Smooth muscle cell (in vitro differentiated cells): ENCODE results near the gene PCSK9. TPM values are rescaled to one million over a fixed set of nuclear protein-coding genes. Genes with fewer than 3 reads are reported as not detected.

ENCODE experiments used
- DNase-seq: peaks from one replicate; lab custom pipeline; 2025; ENCODE audit not compliant: unreplicated experiment; lab: John Stamatoyannopoulos, UW
- H2AFZ ChIP-seq: fragments of 200-600 bp; sonication (generic); 2 replicates; pipeline ENCODE4 v1.6.0; 2016; ENCODE audit warnings: antibody characterized with exemption, low read depth, mild to moderate bottlenecking
- H3F3A ChIP-seq: fragments of 200-600 bp; sonication (generic); 2 replicates; pipeline ENCODE4 v1.6.0; 2017; ENCODE audit warnings: antibody characterized with exemption, low read depth
- H3K27ac ChIP-seq: fragments of 200-600 bp; sonication (generic); 2 replicates; pipeline ENCODE4 v1.5.1; 2016; ENCODE audit warnings: low read depth, mild to moderate bottlenecking
- H3K27me3 ChIP-seq: fragments of 200-600 bp; sonication (generic); 2 replicates; pipeline ENCODE4 v1.6.1; 2016; ENCODE audit warnings: low read depth, mild to moderate bottlenecking
- H3K36me3 ChIP-seq: fragments of 200-600 bp; sonication (generic); 2 replicates; pipeline ENCODE4 v1.5.1; 2016; ENCODE audit warnings: low read depth
- H3K4me1 ChIP-seq: fragments of 200-600 bp; sonication (generic); 2 replicates; pipeline ENCODE4 v1.5.1; 2016; ENCODE audit warnings: low read depth
- H3K4me2 ChIP-seq: fragments of 200-600 bp; sonication (generic); 2 replicates; pipeline ENCODE4 v1.6.0; 2016; ENCODE audit warnings: mild to moderate bottlenecking
- H3K4me3 ChIP-seq: fragments of 200-600 bp; sonication (generic); 2 replicates; pipeline ENCODE4 v1.5.1; 2016; ENCODE audit warnings: mild to moderate bottlenecking
- H3K79me2 ChIP-seq: fragments of 200-600 bp; sonication (generic); 2 replicates; pipeline ENCODE4 v1.6.0; 2016; ENCODE audit warnings: low read depth, mild to moderate bottlenecking
- H3K9ac ChIP-seq: fragments of 200-600 bp; sonication (generic); 2 replicates; pipeline ENCODE4 v1.6.0; 2016; ENCODE audit warnings: low read depth
- H3K9me3 ChIP-seq: fragments of 200-600 bp; sonication (generic); replicated peaks from 2 replicates; pipeline ENCODE4 v1.5.1; 2016; ENCODE audit warnings: low read depth
- H4K20me1 ChIP-seq: fragments of 200-600 bp; sonication (generic); 2 replicates; pipeline ENCODE4 v1.6.0; 2016; ENCODE audit warnings: low read depth
- CTCF ChIP-seq: fragments of 200-600 bp; sonication (generic); IDR thresholded peaks from 2 replicates; pipeline ENCODE4 v1.5.1; 2017; ENCODE audit warnings: borderline replicate concordance, mild to moderate bottlenecking, antibody characterized with exemption; ENCODE audit not compliant: insufficient read depth, poor library complexity, severe bottlenecking
- WGBS: methylation state at CpG from one replicate; pipeline ENCODE4 v1.1.7; 2016; ENCODE audit warnings: low lambda C conversion rate; 5-methylcytosine and 5-hydroxymethylcytosine counted together
- polyA plus RNA-seq: library from polyadenylated mRNA; unstranded; fragments of >200 nt; fragmentation: Nextera tagmentation; extraction: Ambion mirVana; gene quantifications from 2 replicates; pipeline ENCODE4 v1.2.1, GENCODE V29; 2016
- total RNA-seq: library from RNA; depleted of rRNA; stranded (reverse); fragments of >200 nt; gene quantifications from 2 replicates; pipeline ENCODE4 v1.2.3, GENCODE V29; 2014

Gene PCSK9
- total and polyA plus RNA-seq, 2 experiments from 2014 or later: 0.18 to 0.70 TPM

- no peak for TF ChIP-seq CTCF
- Histone ChIP-seq H3K4me2 (no peak overlapping the region), H2AFZ (no peak overlapping the region), H3K36me3 (no peaks in the 10 kb centered on the region), H3K4me3 (no peak overlapping the region), H3F3A (no peaks in the 10 kb centered on the region), H3K27ac (no peak overlapping the region), H3K4me1 (no peaks in the 10 kb centered on the region), H3K9me3 (no peaks in the 10 kb centered on the region), H3K9ac (no peak overlapping the region), H4K20me1 (no peaks in the 10 kb centered on the region), H3K27me3 (peaks cover 2% of the 10 kb centered on the region), H3K79me2 (no peaks in the 10 kb centered on the region)
- DNase-seq: no peak
- 84% methylated on average over 9 of the region's 9 CpGs for WGBS
Measured at GRCh38 chr1:55010194-55010886, 29.0 kb upstream of the PCSK9 start.

GRCh38 chr1:55010887-55011217 is 28.5 kb upstream of the PCSK9 start:
- Histone ChIP-seq H3K9ac (no peak overlapping the region), H4K20me1 (no peaks in the 10 kb centered on the region), H3K36me3 (no peaks in the 10 kb centered on the region), H3K4me1 (no peaks in the 10 kb centered on the region), H3K79me2 (no peaks in the 10 kb centered on the region), H3K4me2 (no peak overlapping the region), H3F3A (no peaks in the 10 kb centered on the region), H2AFZ (no peak overlapping the region), H3K27ac (no peak overlapping the region), H3K9me3 (no peaks in the 10 kb centered on the region), H3K4me3 (no peak overlapping the region), H3K27me3 (peaks cover 2% of the 10 kb centered on the region)
- peak; percentile 4 for TF ChIP-seq CTCF
- no peak for DNase-seq
- WGBS: 74% methylated on average over 7 of the region's 7 CpGs

GRCh38 chr1:55012661-55013060 is 26.7 kb upstream of the PCSK9 start:
- H3F3A ChIP-seq: no peaks in the 10 kb centered on the region
- H3K36me3 ChIP-seq: no peaks in the 10 kb centered on the region
- no peaks in the 10 kb centered on the region for H3K79me2 ChIP-seq
- H4K20me1 ChIP-seq: no peaks in the 10 kb centered on the region
- no peaks in the 10 kb centered on the region for H3K9me3 ChIP-seq
- 93% methylated on average over 1 of the region's 1 CpG for WGBS
- DNase-seq: no peak
- no peak overlapping the region for H2AFZ ChIP-seq
- no peak overlapping the region for H3K4me3 ChIP-seq
- H3K9ac ChIP-seq: no peak overlapping the region
- TF ChIP-seq CTCF: no peak
- no peak overlapping the region for H3K4me2 ChIP-seq
- no peaks in the 10 kb centered on the region for H3K4me1 ChIP-seq
- H3K27me3 ChIP-seq: peaks cover 2% of the 10 kb centered on the region
- no peak overlapping the region for H3K27ac ChIP-seq

- no peak for TF ChIP-seq CTCF
- Histone ChIP-seq H3F3A (no peaks in the 10 kb centered on the region), H3K27me3 (peaks cover 2% of the 10 kb centered on the region), H3K36me3 (no peaks in the 10 kb centered on the region), H3K4me2 (no peak overlapping the region), H3K4me1 (no peaks in the 10 kb centered on the region), H4K20me1 (no peaks in the 10 kb centered on the region), H3K27ac (no peak overlapping the region), H3K4me3 (no peak overlapping the region), H2AFZ (no peak overlapping the region), H3K9me3 (no peaks in the 10 kb centered on the region), H3K79me2 (no peaks in the 10 kb centered on the region), H3K9ac (no peak overlapping the region)
- no peak for DNase-seq
- WGBS: 87% methylated on average over 5 of the region's 5 CpGs
Measured at GRCh38 chr1:55015123-55015522, 24.2 kb upstream of the PCSK9 start.
